Liver (tissue), 9 donors: Measurements from ENCODE around the gene DDX5. TPM values are rescaled to one million over a fixed set of nuclear protein-coding genes. Genes with fewer than 3 reads are reported as not detected.

Source experiments
- DNase-seq: peaks from one replicate; pipeline ENCODE4 v3.0.0-alpha.2; 2017; ENCODE audit warnings: low spot score
- H3K27ac ChIP-seq, 2 donors: one replicate each; pipeline ENCODE4 v1.7.0; 2013; ENCODE audit warnings: inconsistent platforms in 2 of 2, low read length in 2 of 2, control low read depth in 1 of 2, low read depth in 1 of 2, mild to moderate bottlenecking in 1 of 2
- H3K27me3 ChIP-seq, 4 donors: one replicate each; pipeline versions ENCODE4 v1.6.1 to v1.7.0; 2013; ENCODE audit warnings: low read length in 3 of 4, inconsistent platforms in 1 of 4, mild to moderate bottlenecking in 1 of 4, moderate library complexity in 1 of 4; ENCODE audit not compliant: control insufficient read depth in 4 of 4, insufficient read depth in 4 of 4
- H3K36me3 ChIP-seq, 4 donors: one replicate each; pipeline versions ENCODE4 v1.6.1 to v1.7.0; 2013; ENCODE audit warnings: low read length in 3 of 4, mild to moderate bottlenecking in 3 of 4, low read depth in 1 of 4, moderate library complexity in 1 of 4; ENCODE audit not compliant: control insufficient read depth in 4 of 4, insufficient read depth in 3 of 4
- H3K4me1 ChIP-seq, 4 donors: one replicate each; pipeline versions ENCODE4 v1.6.1 to v1.7.0; 2013; ENCODE audit warnings: low read length in 3 of 4, mild to moderate bottlenecking in 3 of 4, moderate library complexity in 1 of 4; ENCODE audit not compliant: control insufficient read depth in 4 of 4, insufficient read depth in 4 of 4
- H3K4me3 ChIP-seq, 3 donors: one replicate each; pipeline versions ENCODE4 v1.6.1 to v1.7.0; 2013; ENCODE audit warnings: low read length in 3 of 3, control low read depth in 1 of 3, low read depth in 1 of 3, mild to moderate bottlenecking in 1 of 3
- H3K9ac ChIP-seq, 2 donors: one replicate each; pipeline ENCODE4 v1.7.0; 2013; ENCODE audit warnings: low read length in 2 of 2, mild to moderate bottlenecking in 2 of 2, moderate library complexity in 2 of 2, control low read depth in 1 of 2, low read depth in 1 of 2
- H3K9me3 ChIP-seq, 4 donors: one replicate each; pipeline versions ENCODE4 v1.6.1 to v1.7.0; 2013; ENCODE audit warnings: low read length in 3 of 4; ENCODE audit not compliant: control insufficient read depth in 4 of 4
- EGR1 ChIP-seq, 2 donors: IDR thresholded peaks; 2 replicates each; pipeline ENCODE4 v1.6.1; 2016 to 2018; ENCODE audit warnings: antibody characterized with exemption in 2 of 2, low read depth in 2 of 2
- FOXA1 ChIP-seq: IDR thresholded peaks from 2 replicates; pipeline ENCODE4 v1.6.1; 2016; ENCODE audit warnings: antibody characterized with exemption
- FOXA2 ChIP-seq: IDR thresholded peaks from 2 replicates; pipeline ENCODE4 v1.6.1; 2016; ENCODE audit warnings: antibody characterized with exemption
- GABPA ChIP-seq, 2 donors: IDR thresholded peaks in 1 of 2; conservative IDR thresholded peaks in 1 of 2; 2 replicates each; pipeline ENCODE4 v1.6.1; 2016; ENCODE audit warnings: antibody characterized with exemption in 2 of 2, mild to moderate bottlenecking in 1 of 2, moderate library complexity in 1 of 2
- HNF4A ChIP-seq, 2 donors: conservative IDR thresholded peaks; 2 replicates each; pipeline ENCODE4 v1.6.1; 2016; ENCODE audit warnings: antibody characterized with exemption in 2 of 2, mild to moderate bottlenecking in 2 of 2
- HNF4G ChIP-seq: IDR thresholded peaks from 2 replicates; pipeline ENCODE4 v1.6.1; 2016; ENCODE audit warnings: antibody characterized with exemption
- JUND ChIP-seq, 2 donors: IDR thresholded peaks; 2 replicates each; pipeline ENCODE4 v1.6.1; 2016; ENCODE audit warnings: antibody characterized with exemption in 2 of 2
- NR2F2 ChIP-seq: IDR thresholded peaks from 2 replicates; pipeline ENCODE4 v1.6.1; 2016; ENCODE audit warnings: antibody characterized with exemption
- RAD21 ChIP-seq, 2 donors: IDR thresholded peaks; 2 replicates each; pipeline ENCODE4 v1.6.1; 2016; ENCODE audit warnings: antibody characterized with exemption in 2 of 2, mild to moderate bottlenecking in 2 of 2
- RXRA ChIP-seq, 2 donors: IDR thresholded peaks; 2 replicates each; pipeline ENCODE4 v1.6.1; 2017 to 2018; ENCODE audit warnings: antibody characterized with exemption in 2 of 2, mild to moderate bottlenecking in 1 of 2
- SP1 ChIP-seq: IDR thresholded peaks from 2 replicates; pipeline ENCODE4 v1.6.1; 2018; ENCODE audit warnings: antibody characterized with exemption, mild to moderate bottlenecking
- YY1 ChIP-seq: IDR thresholded peaks from 2 replicates; pipeline ENCODE4 v1.6.1; 2016; ENCODE audit warnings: antibody characterized with exemption, mild to moderate bottlenecking
- WGBS: extraction: QIAGEN DNeasy Blood & Tissue Kit; methylation state at CpG from one replicate; pipeline ENCODE4 v1.1.7; 2013; 5-methylcytosine and 5-hydroxymethylcytosine counted together
- polyA plus RNA-seq, 2 donors: library from polyadenylated mRNA; stranded (reverse) in 1 of 2; unstranded in 1 of 2; fragments of 200-250 nt in 1 of 2; fragments of >200 nt in 1 of 2; fragmentation: Nextera tagmentation in 1 of 2; extraction: Ambion mirVana in 1 of 2; gene quantifications; one replicate each; pipeline versions ENCODE4 v1.2.1 to v1.2.3, GENCODE V29; 2013 to 2015
- total RNA-seq, 2 donors: library from RNA; depleted of rRNA; stranded (reverse); fragments of >200 nt; gene quantifications; one replicate each; pipeline ENCODE4 v1.2.3, GENCODE V29; 2014
- TF ChIP-seq, protein P1 (sequence below): fragments of 150-350 bp; IDR thresholded peaks from 2 replicates; pipeline ENCODE4 v1.5.1; 2017; ENCODE audit warnings: improper control_type of control experiment, low read depth, low read length; ENCODE audit not compliant: missing input control
- TF ChIP-seq, protein P2 (sequence below): IDR thresholded peaks from 2 replicates; pipeline ENCODE4 v1.6.1; 2016; ENCODE audit warnings: antibody characterized with exemption
- TF ChIP-seq, protein P3 (sequence below): IDR thresholded peaks from 2 replicates; pipeline ENCODE4 v1.6.1; 2016; ENCODE audit warnings: antibody characterized with exemption, mild to moderate bottlenecking
- TF ChIP-seq, protein P4 (sequence below): IDR thresholded peaks from 2 replicates; pipeline ENCODE4 v1.6.1; 2016; ENCODE audit warnings: antibody characterized with exemption
- donor health status: healthy.
- donor health status: healthy.
- donor health status: healthy.
- donor health status: healthy.
- donor health status: healthy.

DDX5 gene
- total and polyA plus RNA-seq, 4 donors, result 165 to 357 (median 289) TPM

DNA sequence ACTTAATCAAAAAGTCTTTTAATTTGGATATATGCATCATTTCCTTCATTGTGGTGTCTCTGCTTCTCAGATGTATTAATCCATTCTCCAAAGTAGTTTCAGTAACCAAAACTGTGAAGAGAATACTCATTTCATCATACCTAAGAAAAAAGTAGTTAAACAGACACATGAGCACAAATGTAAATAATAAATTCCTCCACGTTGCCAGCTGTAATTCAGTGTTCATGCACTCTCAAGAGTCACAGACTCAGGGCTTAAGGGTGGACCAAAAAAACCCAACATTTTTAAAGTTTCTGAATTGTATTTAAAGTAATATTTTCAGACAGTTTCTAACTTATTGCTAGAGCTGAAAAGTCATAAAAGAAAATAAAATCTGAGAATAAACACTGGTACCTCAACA, 28.2 kb downstream of the DDX5 start (continued):
- TF ChIP-seq, protein P1, sequence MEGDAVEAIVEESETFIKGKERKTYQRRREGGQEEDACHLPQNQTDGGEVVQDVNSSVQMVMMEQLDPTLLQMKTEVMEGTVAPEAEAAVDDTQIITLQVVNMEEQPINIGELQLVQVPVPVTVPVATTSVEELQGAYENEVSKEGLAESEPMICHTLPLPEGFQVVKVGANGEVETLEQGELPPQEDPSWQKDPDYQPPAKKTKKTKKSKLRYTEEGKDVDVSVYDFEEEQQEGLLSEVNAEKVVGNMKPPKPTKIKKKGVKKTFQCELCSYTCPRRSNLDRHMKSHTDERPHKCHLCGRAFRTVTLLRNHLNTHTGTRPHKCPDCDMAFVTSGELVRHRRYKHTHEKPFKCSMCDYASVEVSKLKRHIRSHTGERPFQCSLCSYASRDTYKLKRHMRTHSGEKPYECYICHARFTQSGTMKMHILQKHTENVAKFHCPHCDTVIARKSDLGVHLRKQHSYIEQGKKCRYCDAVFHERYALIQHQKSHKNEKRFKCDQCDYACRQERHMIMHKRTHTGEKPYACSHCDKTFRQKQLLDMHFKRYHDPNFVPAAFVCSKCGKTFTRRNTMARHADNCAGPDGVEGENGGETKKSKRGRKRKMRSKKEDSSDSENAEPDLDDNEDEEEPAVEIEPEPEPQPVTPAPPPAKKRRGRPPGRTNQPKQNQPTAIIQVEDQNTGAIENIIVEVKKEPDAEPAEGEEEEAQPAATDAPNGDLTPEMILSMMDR, result no peak
- TF ChIP-seq EGR1 (IDR thresholded peaks at IDR 0.05; ENCODE audit: low read depth in 2 of 2) (no peak), SP1 (no peak)

DNA sequence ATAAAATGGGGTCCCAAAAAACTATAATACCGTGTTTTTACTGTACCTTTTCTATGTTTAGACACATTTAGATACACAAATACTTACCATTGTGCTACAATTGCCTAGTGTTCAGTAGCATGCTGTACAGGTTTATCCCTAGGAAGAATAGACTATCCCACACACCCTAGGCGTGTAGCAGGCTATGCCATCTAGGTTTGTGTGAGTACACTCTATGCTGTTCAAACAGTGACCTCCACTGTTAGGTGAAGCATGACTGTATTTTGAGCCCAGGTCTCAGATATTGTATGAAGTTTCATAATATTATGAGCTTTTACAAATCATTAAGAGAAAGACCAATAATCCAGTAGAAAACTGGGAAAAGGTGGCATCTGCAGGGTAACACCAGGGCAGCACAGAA, 33.5 kb downstream of the DDX5 start:
- peaks cover 0 to 5% (median 1%) of the 10 kb centered on the region in 4 donors for H3K36me3 ChIP-seq
- DNase-seq, result no peak
- WGBS, result 94% methylated on average over 2 of the region's 2 CpGs
- TF ChIP-seq, protein P2, sequence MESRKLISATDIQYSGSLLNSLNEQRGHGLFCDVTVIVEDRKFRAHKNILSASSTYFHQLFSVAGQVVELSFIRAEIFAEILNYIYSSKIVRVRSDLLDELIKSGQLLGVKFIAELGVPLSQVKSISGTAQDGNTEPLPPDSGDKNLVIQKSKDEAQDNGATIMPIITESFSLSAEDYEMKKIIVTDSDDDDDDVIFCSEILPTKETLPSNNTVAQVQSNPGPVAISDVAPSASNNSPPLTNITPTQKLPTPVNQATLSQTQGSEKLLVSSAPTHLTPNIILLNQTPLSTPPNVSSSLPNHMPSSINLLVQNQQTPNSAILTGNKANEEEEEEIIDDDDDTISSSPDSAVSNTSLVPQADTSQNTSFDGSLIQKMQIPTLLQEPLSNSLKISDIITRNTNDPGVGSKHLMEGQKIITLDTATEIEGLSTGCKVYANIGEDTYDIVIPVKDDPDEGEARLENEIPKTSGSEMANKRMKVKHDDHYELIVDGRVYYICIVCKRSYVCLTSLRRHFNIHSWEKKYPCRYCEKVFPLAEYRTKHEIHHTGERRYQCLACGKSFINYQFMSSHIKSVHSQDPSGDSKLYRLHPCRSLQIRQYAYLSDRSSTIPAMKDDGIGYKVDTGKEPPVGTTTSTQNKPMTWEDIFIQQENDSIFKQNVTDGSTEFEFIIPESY, result no peak
- TF ChIP-seq GABPA (IDR thresholded peaks at IDR 0.05 in 1 of 2, conservative IDR thresholded peaks at IDR 0.05 in 1 of 2), result no peak
- TF ChIP-seq NR2F2, result no peak
- TF ChIP-seq JUND (IDR thresholded peaks at IDR 0.05), result no peak
- TF ChIP-seq, protein P3, sequence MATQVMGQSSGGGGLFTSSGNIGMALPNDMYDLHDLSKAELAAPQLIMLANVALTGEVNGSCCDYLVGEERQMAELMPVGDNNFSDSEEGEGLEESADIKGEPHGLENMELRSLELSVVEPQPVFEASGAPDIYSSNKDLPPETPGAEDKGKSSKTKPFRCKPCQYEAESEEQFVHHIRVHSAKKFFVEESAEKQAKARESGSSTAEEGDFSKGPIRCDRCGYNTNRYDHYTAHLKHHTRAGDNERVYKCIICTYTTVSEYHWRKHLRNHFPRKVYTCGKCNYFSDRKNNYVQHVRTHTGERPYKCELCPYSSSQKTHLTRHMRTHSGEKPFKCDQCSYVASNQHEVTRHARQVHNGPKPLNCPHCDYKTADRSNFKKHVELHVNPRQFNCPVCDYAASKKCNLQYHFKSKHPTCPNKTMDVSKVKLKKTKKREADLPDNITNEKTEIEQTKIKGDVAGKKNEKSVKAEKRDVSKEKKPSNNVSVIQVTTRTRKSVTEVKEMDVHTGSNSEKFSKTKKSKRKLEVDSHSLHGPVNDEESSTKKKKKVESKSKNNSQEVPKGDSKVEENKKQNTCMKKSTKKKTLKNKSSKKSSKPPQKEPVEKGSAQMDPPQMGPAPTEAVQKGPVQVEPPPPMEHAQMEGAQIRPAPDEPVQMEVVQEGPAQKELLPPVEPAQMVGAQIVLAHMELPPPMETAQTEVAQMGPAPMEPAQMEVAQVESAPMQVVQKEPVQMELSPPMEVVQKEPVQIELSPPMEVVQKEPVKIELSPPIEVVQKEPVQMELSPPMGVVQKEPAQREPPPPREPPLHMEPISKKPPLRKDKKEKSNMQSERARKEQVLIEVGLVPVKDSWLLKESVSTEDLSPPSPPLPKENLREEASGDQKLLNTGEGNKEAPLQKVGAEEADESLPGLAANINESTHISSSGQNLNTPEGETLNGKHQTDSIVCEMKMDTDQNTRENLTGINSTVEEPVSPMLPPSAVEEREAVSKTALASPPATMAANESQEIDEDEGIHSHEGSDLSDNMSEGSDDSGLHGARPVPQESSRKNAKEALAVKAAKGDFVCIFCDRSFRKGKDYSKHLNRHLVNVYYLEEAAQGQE, result no peak
- no peak for TF ChIP-seq RXRA (IDR thresholded peaks at IDR 0.05)
- TF ChIP-seq FOXA1, result no peak
- TF ChIP-seq EGR1 (IDR thresholded peaks at IDR 0.05; ENCODE audit: low read depth in 2 of 2), result no peak
- no peak for TF ChIP-seq HNF4G
- no peak for TF ChIP-seq FOXA2
- no peak for TF ChIP-seq HNF4A (conservative IDR thresholded peaks at IDR 0.05)
- no peak for TF ChIP-seq RAD21 (IDR thresholded peaks at IDR 0.05)
- TF ChIP-seq, protein P4, sequence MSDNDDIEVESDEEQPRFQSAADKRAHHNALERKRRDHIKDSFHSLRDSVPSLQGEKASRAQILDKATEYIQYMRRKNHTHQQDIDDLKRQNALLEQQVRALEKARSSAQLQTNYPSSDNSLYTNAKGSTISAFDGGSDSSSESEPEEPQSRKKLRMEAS, result no peak
- no peak for TF ChIP-seq YY1
- no peaks in the 10 kb centered on the region for H3K27me3 ChIP-seq
- no peaks in the 10 kb centered on the region for H3K9me3 ChIP-seq
- H3K9ac ChIP-seq, result no peak overlapping the region
- H3K4me1 ChIP-seq, result no peaks in the 10 kb centered on the region
- no peak overlapping the region for H3K27ac ChIP-seq
- no peak overlapping the region for H3K4me3 ChIP-seq
